ENCODE measurements around the gene CAMSAP1.

Gene CAMSAP1

GRCh38 chr9:135901031-135901758 lies 6.2 kb downstream of the CAMSAP1 start:
- no peaks in the 10 kb centered on the region for H3K36me3 ChIP-seq (ENCODE audit: control insufficient read depth, insufficient read depth, low read length)

GRCh38 chr9:135898634-135899407 lies 8.5 kb downstream of the CAMSAP1 start:
- Histone ChIP-seq H4K5ac (ENCODE audit: low read length) (no peak overlapping the region), H3K9ac (ENCODE audit: low read length) (no peak overlapping the region), H3K23ac (ENCODE audit: low read length) (no peak overlapping the region), H3K4me3 (ENCODE audit: low read length) (no peak overlapping the region), H4K8ac (ENCODE audit: low read depth, low read length) (no peak overlapping the region), H3K56ac (ENCODE audit: low read length) (no peak overlapping the region), H3K27me3 (ENCODE audit: insufficient read depth, low read length, poor library complexity) (no peaks in the 10 kb centered on the region), H3K79me1 (ENCODE audit: low read length) (peaks cover 37% of the 10 kb centered on the region), H2BK5ac (ENCODE audit: low read length) (no peak overlapping the region), H2BK15ac (replicated peaks; ENCODE audit: low read depth) (no peak overlapping the region), H3K36me3 (ENCODE audit: control insufficient read depth, insufficient read depth, low read length) (no peaks in the 10 kb centered on the region), H3K27ac (ENCODE audit: low read depth, low read length) (no peak overlapping the region), H3K4ac (ENCODE audit: low read depth, low read length) (no peak overlapping the region), H3K4me1 (ENCODE audit: control insufficient read depth, low read depth, low read length) (peaks cover 4% of the 10 kb centered on the region), H2AK5ac (ENCODE audit: low read length) (no peak overlapping the region), H3K18ac (ENCODE audit: low read length) (no peak overlapping the region), H3K4me2 (ENCODE audit: low read length) (no peak overlapping the region), H2BK120ac (ENCODE audit: low read depth, low read length) (no peak overlapping the region), H3K79me2 (ENCODE audit: control insufficient read depth, insufficient read depth, low read length) (peaks cover 92% of the 10 kb centered on the region)
- no CpG with 5 or more reads among the region's 11 CpGs for WGBS (ENCODE audit: extremely low coverage, insufficient coverage, low lambda C conversion rate)
- no peak for DNase-seq

More at GRCh38 chr9:135901031-135901758, 6.2 kb downstream of the CAMSAP1 start:
- Histone ChIP-seq H3K56ac (ENCODE audit: low read length) (no peak overlapping the region), H3K4me1 (ENCODE audit: control insufficient read depth, low read depth, low read length) (no peaks in the 10 kb centered on the region), H3K23ac (ENCODE audit: low read length) (no peak overlapping the region), H2BK120ac (ENCODE audit: low read depth, low read length) (no peak overlapping the region), H3K4me3 (ENCODE audit: low read length) (no peak overlapping the region), H2BK15ac (replicated peaks; ENCODE audit: low read depth) (no peak overlapping the region), H3K18ac (ENCODE audit: low read length) (no peak overlapping the region), H3K79me1 (ENCODE audit: low read length) (peaks cover 35% of the 10 kb centered on the region), H2BK5ac (ENCODE audit: low read length) (no peak overlapping the region), H3K27ac (ENCODE audit: low read depth, low read length) (no peak overlapping the region), H3K4ac (ENCODE audit: low read depth, low read length) (no peak overlapping the region), H3K4me2 (ENCODE audit: low read length) (no peak overlapping the region), H4K5ac (ENCODE audit: low read length) (no peak overlapping the region), H3K79me2 (ENCODE audit: control insufficient read depth, insufficient read depth, low read length) (peaks cover 94% of the 10 kb centered on the region), H2AK5ac (ENCODE audit: low read length) (no peak overlapping the region), H3K27me3 (ENCODE audit: insufficient read depth, low read length, poor library complexity) (no peaks in the 10 kb centered on the region), H3K9ac (ENCODE audit: low read length) (no peak overlapping the region), H4K8ac (ENCODE audit: low read depth, low read length) (no peak overlapping the region)
- no CpG with 5 or more reads among the region's 9 CpGs for WGBS (ENCODE audit: extremely low coverage, insufficient coverage, low lambda C conversion rate)
- DNase-seq = no peak

DNA sequence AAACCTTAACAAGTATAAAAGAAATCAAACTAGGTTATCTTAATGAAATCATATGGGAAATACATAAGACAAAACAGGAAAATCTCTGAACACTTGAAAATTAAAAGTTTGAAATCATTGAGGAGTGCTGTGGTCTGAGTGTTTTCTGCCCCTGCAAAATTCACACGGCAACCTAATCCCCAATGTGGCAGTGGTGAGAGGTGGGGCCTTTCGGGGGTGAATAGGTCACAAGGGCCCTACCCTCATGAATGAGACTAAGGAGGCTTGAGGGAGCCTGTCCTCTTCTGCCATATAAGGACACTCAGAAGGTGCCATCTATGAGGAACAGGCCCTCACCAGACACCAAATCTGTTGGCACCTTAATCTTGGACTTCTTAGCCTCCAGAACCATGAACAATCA lies 10.7 kb downstream of the CAMSAP1 start:
- H2AK5ac ChIP-seq (ENCODE audit: low read length) = no peak overlapping the region
- no peak overlapping the region for H3K23ac ChIP-seq (ENCODE audit: low read length)
- no peak overlapping the region for H2BK120ac ChIP-seq (ENCODE audit: low read depth, low read length)
- no peak overlapping the region for H3K4me2 ChIP-seq (ENCODE audit: low read length)
- H3K79me2 ChIP-seq (ENCODE audit: control insufficient read depth, insufficient read depth, low read length) = peaks cover 87% of the 10 kb centered on the region
- no peak for DNase-seq
- H3K27me3 ChIP-seq (ENCODE audit: insufficient read depth, low read length, poor library complexity) = no peaks in the 10 kb centered on the region
- no peak overlapping the region for H4K8ac ChIP-seq (ENCODE audit: low read depth, low read length)
- no peak overlapping the region for H2BK15ac ChIP-seq (replicated peaks; ENCODE audit: low read depth)
- H4K5ac ChIP-seq (ENCODE audit: low read length) = no peak overlapping the region
- H3K79me1 ChIP-seq (ENCODE audit: low read length) = peaks cover 25% of the 10 kb centered on the region
- no CpG with 5 or more reads among the region's 2 CpGs for WGBS (ENCODE audit: extremely low coverage, insufficient coverage, low lambda C conversion rate)
- no peak overlapping the region for H3K18ac ChIP-seq (ENCODE audit: low read length)
- H3K56ac ChIP-seq (ENCODE audit: low read length) = no peak overlapping the region
- H3K9ac ChIP-seq (ENCODE audit: low read length) = no peak overlapping the region
- no peaks in the 10 kb centered on the region for H3K36me3 ChIP-seq (ENCODE audit: control insufficient read depth, insufficient read depth, low read length)
- no peak overlapping the region for H3K4me3 ChIP-seq (ENCODE audit: low read length)
- H3K27ac ChIP-seq (ENCODE audit: low read depth, low read length) = no peak overlapping the region
- H3K4ac ChIP-seq (ENCODE audit: low read depth, low read length) = no peak overlapping the region
- H2BK5ac ChIP-seq (ENCODE audit: low read length) = no peak overlapping the region
- peaks cover 7% of the 10 kb centered on the region for H3K4me1 ChIP-seq (ENCODE audit: control insufficient read depth, low read depth, low read length)

- Histone ChIP-seq H3K4me1 (ENCODE audit: control insufficient read depth, low read depth, low read length) (peaks cover 9% of the 10 kb centered on the region), H3K27ac (ENCODE audit: low read depth, low read length) (no peak overlapping the region), H4K8ac (ENCODE audit: low read depth, low read length) (no peak overlapping the region), H2BK120ac (ENCODE audit: low read depth, low read length) (no peak overlapping the region), H2BK15ac (replicated peaks; ENCODE audit: low read depth) (no peak overlapping the region), H3K27me3 (ENCODE audit: insufficient read depth, low read length, poor library complexity) (no peaks in the 10 kb centered on the region), H3K9ac (ENCODE audit: low read length) (no peak overlapping the region), H4K5ac (ENCODE audit: low read length) (no peak overlapping the region), H3K79me1 (ENCODE audit: low read length) (peaks cover 27% of the 10 kb centered on the region), H3K4ac (ENCODE audit: low read depth, low read length) (no peak overlapping the region), H3K56ac (ENCODE audit: low read length) (no peak overlapping the region), H3K79me2 (ENCODE audit: control insufficient read depth, insufficient read depth, low read length) (peaks cover 87% of the 10 kb centered on the region), H3K4me2 (ENCODE audit: low read length) (no peak overlapping the region), H3K4me3 (ENCODE audit: low read length) (no peak overlapping the region), H3K36me3 (ENCODE audit: control insufficient read depth, insufficient read depth, low read length) (no peaks in the 10 kb centered on the region), H3K18ac (ENCODE audit: low read length) (no peak overlapping the region), H2AK5ac (ENCODE audit: low read length) (no peak overlapping the region), H2BK5ac (ENCODE audit: low read length) (no peak overlapping the region), H3K23ac (ENCODE audit: low read length) (no peak overlapping the region)
- no CpG with 5 or more reads among the region's 3 CpGs for WGBS (ENCODE audit: extremely low coverage, insufficient coverage, low lambda C conversion rate)
- no peak for DNase-seq
These were observed 11.1 kb downstream of the CAMSAP1 start for GRCh38 chr9:135896205-135896604.

GRCh38 chr9:135895202-135895848 lies 12.0 kb downstream of the CAMSAP1 start:
- H3K56ac ChIP-seq (ENCODE audit: low read length) = no peak overlapping the region
- H3K4me2 ChIP-seq (ENCODE audit: low read length) = no peak overlapping the region
- no peak overlapping the region for H2BK5ac ChIP-seq (ENCODE audit: low read length)
- peaks cover 88% of the 10 kb centered on the region for H3K79me2 ChIP-seq (ENCODE audit: control insufficient read depth, insufficient read depth, low read length)
- H3K4ac ChIP-seq (ENCODE audit: low read depth, low read length) = no peak overlapping the region
- no CpG with 5 or more reads among the region's 4 CpGs for WGBS (ENCODE audit: extremely low coverage, insufficient coverage, low lambda C conversion rate)
- H3K9ac ChIP-seq (ENCODE audit: low read length) = no peak overlapping the region
- H2AK5ac ChIP-seq (ENCODE audit: low read length) = no peak overlapping the region
- DNase-seq = no peak
- H3K27me3 ChIP-seq (ENCODE audit: insufficient read depth, low read length, poor library complexity) = no peaks in the 10 kb centered on the region
- peaks cover 11% of the 10 kb centered on the region for H3K4me1 ChIP-seq (ENCODE audit: control insufficient read depth, low read depth, low read length)
- H2BK120ac ChIP-seq (ENCODE audit: low read depth, low read length) = no peak overlapping the region
- no peaks in the 10 kb centered on the region for H3K36me3 ChIP-seq (ENCODE audit: control insufficient read depth, insufficient read depth, low read length)
- no peak overlapping the region for H2BK15ac ChIP-seq (replicated peaks; ENCODE audit: low read depth)
- no peak overlapping the region for H4K8ac ChIP-seq (ENCODE audit: low read depth, low read length)
- no peak overlapping the region for H3K18ac ChIP-seq (ENCODE audit: low read length)
- no peak overlapping the region for H3K4me3 ChIP-seq (ENCODE audit: low read length)
- H4K5ac ChIP-seq (ENCODE audit: low read length) = no peak overlapping the region
- no peak overlapping the region for H3K23ac ChIP-seq (ENCODE audit: low read length)
- peaks cover 27% of the 10 kb centered on the region for H3K79me1 ChIP-seq (ENCODE audit: low read length)
- H3K27ac ChIP-seq (ENCODE audit: low read depth, low read length) = no peak overlapping the region
